Mesothelial cell of epicardium (in vitro differentiated cells): ENCODE results near the gene CIPC. TPM values are rescaled to one million over a fixed set of nuclear protein-coding genes. Genes with fewer than 3 reads are reported as not detected.
A peak's percentile ranks its signal among the peaks of the same experiment; 100 is the strongest.

Source experiments
- DNase-seq, 2 experiments: peaks; one replicate each; pipeline ENCODE4 v3.0.0; 2021; ENCODE audit warnings: low spot score in 2 of 2; ENCODE audit not compliant: unreplicated experiment in 2 of 2
- H3K27ac Mint-ChIP-seq: 2 replicates; pipeline ENCODE4 v1.8.0; 2021; ENCODE audit warnings: mixed read lengths
- H3K27me3 Mint-ChIP-seq: 2 replicates; pipeline ENCODE4 v1.8.0; 2021; ENCODE audit warnings: low read depth, mixed read lengths
- H3K36me3 Mint-ChIP-seq: 2 replicates; pipeline ENCODE4 v1.8.0; 2021; ENCODE audit warnings: mixed read lengths
- H3K4me1 Mint-ChIP-seq: 2 replicates; pipeline ENCODE4 v1.8.0; 2021; ENCODE audit warnings: mixed read lengths
- H3K4me3 Mint-ChIP-seq: 2 replicates; pipeline ENCODE4 v1.8.0; 2021; ENCODE audit warnings: mild to moderate bottlenecking, moderate library complexity, mixed read lengths
- H3K9me3 Mint-ChIP-seq: 2 replicates; pipeline ENCODE4 v1.8.0; 2021; ENCODE audit warnings: mixed read lengths
- CTCF ChIP-seq: fragments of 200-600 bp; sonication (generic); IDR thresholded peaks from one replicate; pipeline ENCODE4 v1.5.0; 2021; ENCODE audit warnings: antibody characterized with exemption; ENCODE audit not compliant: unreplicated experiment
- total RNA-seq: library from RNA; stranded (reverse); gene quantifications from 3 replicates; pipeline ENCODE4 v1.2.1, GENCODE V29; 2021

CIPC gene
- total RNA-seq, 1 donor from 2014 or later: 22.9 TPM

- no peaks in the 10 kb centered on the region for H3K27me3 Mint-ChIP-seq
- peaks cover 28% of the 10 kb centered on the region for H3K36me3 Mint-ChIP-seq
- no peaks in the 10 kb centered on the region for H3K9me3 Mint-ChIP-seq
- H3K27ac Mint-ChIP-seq: peak overlapping the region; percentile 55
- H3K4me3 Mint-ChIP-seq: no peak overlapping the region
- no peak for DNase-seq
- H3K4me1 Mint-ChIP-seq: peaks cover 38% of the 10 kb centered on the region
- no peak for TF ChIP-seq CTCF
Measured at GRCh38 chr14:77108753-77109152, 10.7 kb downstream of the CIPC start.

GRCh38 chr14:77109656-77110055 lies 11.6 kb downstream of the CIPC start:
- H3K4me1 Mint-ChIP-seq: peaks cover 34% of the 10 kb centered on the region
- no peak for TF ChIP-seq CTCF
- H3K27ac Mint-ChIP-seq: peak overlapping the region; percentile 55
- H3K4me3 Mint-ChIP-seq: no peak overlapping the region
- no peaks in the 10 kb centered on the region for H3K27me3 Mint-ChIP-seq
- H3K9me3 Mint-ChIP-seq: no peaks in the 10 kb centered on the region
- peaks cover 36% of the 10 kb centered on the region for H3K36me3 Mint-ChIP-seq
- DNase-seq: no peak

GRCh38 chr14:77110286-77110685 lies 12.2 kb downstream of the CIPC start:
- TF ChIP-seq CTCF: no peak
- H3K9me3 Mint-ChIP-seq: no peaks in the 10 kb centered on the region
- no peak overlapping the region for H3K4me3 Mint-ChIP-seq
- H3K4me1 Mint-ChIP-seq: peaks cover 33% of the 10 kb centered on the region
- H3K27me3 Mint-ChIP-seq: no peaks in the 10 kb centered on the region
- no peak for DNase-seq
- peaks cover 41% of the 10 kb centered on the region for H3K36me3 Mint-ChIP-seq
- peak overlapping the region; percentile 94 for H3K27ac Mint-ChIP-seq

GRCh38 chr14:77111021-77111420 lies 13.0 kb downstream of the CIPC start:
- Mint-ChIP-seq H3K36me3 (peaks cover 42% of the 10 kb centered on the region), H3K27ac (peak overlapping the region; percentile 94), H3K9me3 (no peaks in the 10 kb centered on the region), H3K27me3 (no peaks in the 10 kb centered on the region), H3K4me1 (peaks cover 33% of the 10 kb centered on the region), H3K4me3 (peak overlapping the region; percentile 33)
- DNase-seq: no peak
- TF ChIP-seq CTCF: no peak

- DNase-seq: no peak
- Mint-ChIP-seq H3K36me3 (peaks cover 28% of the 10 kb centered on the region), H3K27ac (no peak overlapping the region), H3K27me3 (no peaks in the 10 kb centered on the region), H3K4me1 (peaks cover 33% of the 10 kb centered on the region), H3K9me3 (no peaks in the 10 kb centered on the region), H3K4me3 (no peak overlapping the region)
- TF ChIP-seq CTCF: no peak
Measured at GRCh38 chr14:77113644-77114043, 15.6 kb downstream of the CIPC start.

DNA sequence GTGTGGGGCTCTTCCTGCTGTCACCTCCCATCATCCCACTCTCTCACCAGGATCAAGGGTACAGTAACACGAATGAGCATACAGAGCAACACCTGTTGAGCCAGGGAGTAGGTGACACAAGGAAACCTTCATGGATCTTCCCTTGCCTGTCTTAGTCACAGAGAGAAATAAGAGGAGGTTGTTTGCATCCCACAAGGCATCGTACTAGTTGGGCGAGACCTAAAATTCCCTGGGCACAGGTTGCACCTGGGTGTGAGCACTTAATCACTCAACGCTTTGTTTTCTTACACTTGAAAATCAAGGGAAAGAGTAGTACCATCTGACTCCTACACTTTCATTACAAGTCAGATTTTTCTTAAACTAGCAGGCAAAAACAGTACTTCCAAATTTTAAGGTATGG lies 16.6 kb downstream of the CIPC start:
- H3K36me3 Mint-ChIP-seq: peaks cover 25% of the 10 kb centered on the region
- no peak for TF ChIP-seq CTCF
- no peak overlapping the region for H3K27ac Mint-ChIP-seq
- H3K9me3 Mint-ChIP-seq: no peaks in the 10 kb centered on the region
- DNase-seq: no peak
- H3K4me1 Mint-ChIP-seq: peaks cover 23% of the 10 kb centered on the region
- no peaks in the 10 kb centered on the region for H3K27me3 Mint-ChIP-seq
- no peak overlapping the region for H3K4me3 Mint-ChIP-seq
